Fibroblast of peridontal ligament (primary cell): ENCODE data around the gene CMTM3.
A peak's percentile ranks its signal among the peaks of the same experiment; 100 is the strongest.
"Not testable (repeated sequence)": the region's sequence is repeated elsewhere in the genome, so short reads cannot be mapped to it uniquely, and the experiment has no call there.

ENCODE experiments used
- DNase-seq: peaks from one replicate; pipeline ENCODE4 v3.0.0-alpha.2; 2010; ENCODE audit errors: extremely low read depth

Gene CMTM3

DNA sequence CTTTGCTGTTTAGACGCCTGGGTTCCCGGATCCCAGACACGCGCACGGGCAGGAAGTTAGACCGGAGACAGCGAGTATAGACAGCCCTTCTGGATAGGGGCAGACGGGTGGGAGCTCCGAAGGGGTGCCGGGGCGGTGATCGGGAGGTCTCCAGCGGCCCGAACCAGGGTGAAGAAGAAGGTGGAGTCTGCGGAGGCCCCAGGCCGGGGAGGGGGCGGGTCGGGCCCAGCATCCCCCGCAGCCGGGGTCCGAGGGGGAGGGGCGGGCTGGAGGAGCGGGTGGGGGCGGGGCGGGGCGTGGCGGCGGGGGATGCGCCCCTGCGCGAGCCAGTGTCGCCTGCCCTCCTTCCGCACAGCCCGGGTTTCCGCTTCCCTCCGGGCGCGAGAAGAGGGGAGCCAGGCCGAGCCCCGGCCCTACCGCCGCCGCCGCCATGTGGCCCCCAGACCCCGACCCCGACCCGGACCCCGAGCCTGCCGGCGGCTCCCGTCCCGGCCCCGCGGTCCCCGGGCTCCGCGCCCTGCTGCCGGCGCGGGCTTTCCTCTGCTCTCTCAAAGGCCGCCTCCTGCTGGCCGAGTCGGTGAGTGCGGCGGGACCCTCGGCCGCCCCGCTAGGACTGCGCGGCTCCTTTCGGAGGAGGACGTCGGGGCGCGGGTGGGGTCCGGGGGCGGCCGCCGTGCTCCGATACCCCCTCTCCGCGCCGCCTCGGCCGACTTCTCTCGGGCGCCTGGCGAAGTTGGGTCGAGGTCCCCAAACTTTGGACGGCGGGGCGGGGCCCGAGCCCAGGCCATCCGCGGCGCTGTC is at the start of gene CMTM3:
Gene CMTM3 (plus strand): TSS at position 329 of the 801 bp plus-strand sequence. CDS start 102 bp downstream, at position 431.
- DNase-seq: peak; percentile 46

DNA sequence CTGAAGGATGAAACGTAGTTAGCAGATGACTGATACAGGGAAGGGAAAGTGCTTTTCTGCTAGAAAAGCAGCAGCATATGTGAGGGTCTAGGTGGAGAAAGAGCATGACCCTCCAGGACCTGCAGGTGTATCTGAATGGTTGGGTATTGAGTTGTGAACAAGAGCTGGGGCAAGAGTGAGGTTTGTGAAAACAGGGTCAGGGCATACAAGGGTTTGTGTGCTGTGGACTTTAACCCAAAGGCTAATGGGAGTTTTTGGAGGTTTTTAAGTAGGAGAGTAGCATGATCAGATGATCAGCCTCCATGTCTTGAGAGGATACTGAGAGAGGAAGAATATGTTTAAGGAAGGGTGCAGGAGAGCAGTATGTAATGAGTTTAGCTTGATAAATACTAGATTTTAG is 44.4 kb upstream of the CMTM3 start:
- DNase-seq: no peak

- no peak for DNase-seq
Observed at GRCh38 chr16:66561381-66562080, 43.0 kb upstream of the CMTM3 start.

DNA sequence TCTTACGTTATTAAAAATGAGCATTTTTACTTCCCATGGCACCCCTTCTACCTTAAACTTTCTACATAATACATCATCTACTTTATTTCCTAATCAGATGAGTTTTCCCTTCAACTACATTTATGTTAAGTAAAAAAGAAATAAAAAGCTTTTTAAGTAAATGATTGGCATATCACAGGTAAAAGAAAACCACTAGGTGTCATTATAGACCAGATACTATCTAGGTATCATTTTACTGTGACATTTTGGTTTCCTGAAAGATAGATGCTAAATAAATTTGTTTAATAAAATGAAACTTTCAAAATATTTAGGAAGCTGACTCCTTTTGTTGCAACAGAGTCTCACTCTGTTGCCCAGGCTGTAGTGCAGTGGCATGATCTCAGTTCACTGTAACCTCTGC is 42.1 kb upstream of the CMTM3 start:
- DNase-seq: no peak

- no peak for DNase-seq
Observed at GRCh38 chr16:66562986-66563385, 41.5 kb upstream of the CMTM3 start.

DNA sequence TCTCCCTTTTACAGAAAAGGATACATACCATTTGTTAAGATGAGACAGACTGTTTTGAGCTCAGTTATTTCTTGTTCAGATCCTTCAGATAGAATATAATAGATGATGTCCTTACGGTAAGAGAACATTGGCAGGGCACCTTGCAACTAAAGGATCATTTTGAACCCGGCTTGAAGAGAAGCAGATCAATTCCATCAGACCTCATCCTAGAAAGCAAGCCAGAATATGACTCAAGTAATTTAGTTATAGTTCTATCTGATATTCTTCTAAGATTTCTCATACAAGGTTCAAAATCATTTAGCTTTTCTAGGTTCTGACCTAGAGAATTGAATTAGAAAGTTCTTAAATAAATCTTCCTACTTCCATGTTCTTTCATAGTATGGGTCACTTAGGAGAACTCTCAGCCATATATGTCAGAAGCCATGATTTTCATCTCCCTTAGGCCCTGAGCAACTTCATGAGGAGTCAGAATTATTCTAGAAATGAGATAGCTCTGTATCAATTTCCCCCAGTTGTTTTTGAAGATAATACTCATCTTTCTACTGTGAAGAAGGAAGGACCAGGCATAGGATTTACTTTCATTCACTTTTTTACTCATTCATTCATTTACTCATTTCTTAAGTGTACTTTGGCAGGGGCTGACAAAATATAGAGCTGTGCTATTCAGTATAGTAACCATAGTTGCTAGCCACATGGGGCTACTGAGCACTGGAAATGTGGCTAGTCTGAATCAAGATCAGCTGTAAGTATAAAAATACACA is 40.8 kb upstream of the CMTM3 start:
- no peak for DNase-seq

DNA sequence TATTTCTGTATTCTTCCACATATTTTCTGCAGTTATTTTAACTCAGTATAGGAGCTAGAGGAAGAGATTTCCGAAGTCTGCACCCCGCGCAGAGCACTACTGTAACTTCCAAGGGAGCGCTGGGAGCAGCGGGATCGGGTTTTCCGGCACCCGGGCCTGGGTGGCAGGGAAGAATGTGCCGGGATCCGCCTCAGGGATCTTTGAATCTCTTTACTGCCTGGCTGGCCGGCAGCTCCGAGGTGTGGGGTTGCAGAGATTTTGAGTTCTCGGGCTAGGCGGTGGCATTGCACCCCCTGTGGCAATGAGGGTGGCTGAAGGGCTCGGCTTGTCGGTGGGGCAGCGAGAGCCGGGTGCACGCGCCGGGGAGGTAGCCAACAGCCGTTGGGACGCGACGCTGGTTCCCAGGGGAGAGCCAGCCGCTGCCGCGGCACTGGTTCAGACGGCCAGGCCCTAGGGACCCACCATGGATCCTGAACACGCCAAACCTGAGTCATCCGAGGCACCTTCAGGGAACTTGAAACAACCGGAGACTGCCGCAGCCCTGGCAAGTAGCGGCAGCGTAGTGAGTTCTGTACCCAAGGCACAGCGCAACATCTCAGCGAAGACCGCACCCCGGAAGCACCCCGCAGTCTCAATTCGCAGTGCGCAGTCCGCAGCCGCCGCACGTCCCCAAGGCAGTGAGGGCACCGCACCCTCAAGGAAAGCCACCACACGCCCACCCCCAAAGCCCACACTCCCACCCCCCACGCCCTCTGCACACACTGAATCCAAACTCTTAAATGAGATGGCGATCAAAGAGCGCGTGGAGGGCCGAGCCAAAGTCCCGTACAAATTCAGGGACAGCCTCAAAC is 38.2 kb upstream of the CMTM3 start, which contains the start of gene CMTM1:
Gene CMTM1 (plus strand): TSS at position 389 of the 851 bp plus-strand sequence. CDS start 75 bp downstream, at position 464.
- DNase-seq: no peak

DNA sequence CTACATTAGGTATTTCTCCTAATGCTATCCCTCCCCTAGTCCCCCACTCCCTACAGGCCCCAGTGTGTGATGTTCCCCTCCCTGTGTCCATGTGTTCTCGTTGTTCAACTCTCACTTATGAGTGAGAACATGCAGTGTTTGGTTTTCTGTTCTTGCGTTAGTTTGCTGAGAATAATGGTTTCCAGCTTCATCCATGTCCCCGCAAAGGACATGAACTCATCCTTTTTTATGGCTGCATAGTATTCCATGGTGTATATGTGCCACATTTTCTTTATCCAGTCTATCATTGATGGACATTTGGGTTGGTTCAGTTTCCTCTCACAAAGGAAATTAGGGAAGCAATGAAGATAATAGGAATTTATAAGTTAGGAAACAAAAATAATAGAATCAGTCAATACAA is 37.2 kb upstream of the CMTM3 start:
- not testable (repeated sequence) for DNase-seq

DNA sequence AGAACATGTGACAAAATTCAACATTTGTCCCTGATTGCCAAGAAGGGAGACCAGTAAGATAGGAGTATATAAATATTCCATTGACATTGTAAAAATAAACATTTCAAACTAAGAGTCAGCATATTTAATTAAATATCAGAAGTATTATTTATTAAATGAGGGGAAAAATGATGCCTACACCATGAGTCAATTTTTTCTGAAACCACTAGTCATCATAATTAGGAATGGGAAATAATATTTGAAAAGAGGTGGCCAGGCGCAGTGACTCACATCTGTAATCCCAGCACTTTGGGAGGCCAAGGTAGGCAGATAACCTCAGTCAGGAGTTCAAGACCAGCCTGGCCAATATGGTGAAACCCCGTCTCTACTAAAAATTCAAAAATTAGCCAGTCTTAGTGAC is 36.1 kb upstream of the CMTM3 start:
- no peak for DNase-seq

DNA sequence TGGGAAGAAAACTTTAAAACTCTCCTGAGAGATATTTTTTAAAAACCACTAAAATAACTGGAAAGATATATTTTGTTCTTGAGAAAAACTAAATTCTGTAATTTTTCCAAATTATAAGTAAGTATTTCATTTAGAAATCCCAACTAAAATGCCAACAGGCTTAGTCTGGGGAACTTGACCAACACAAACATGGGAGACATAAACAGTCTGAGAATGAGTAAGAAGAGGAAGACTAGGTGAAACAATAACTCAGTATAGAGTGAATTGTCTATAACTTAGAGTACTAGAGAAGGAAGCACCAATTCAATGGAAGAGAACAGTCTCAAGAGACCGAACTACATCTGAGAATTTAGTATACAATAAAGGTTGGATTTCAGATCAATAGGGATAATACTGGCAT is 35.4 kb upstream of the CMTM3 start:
- DNase-seq: peak; percentile 82

DNA sequence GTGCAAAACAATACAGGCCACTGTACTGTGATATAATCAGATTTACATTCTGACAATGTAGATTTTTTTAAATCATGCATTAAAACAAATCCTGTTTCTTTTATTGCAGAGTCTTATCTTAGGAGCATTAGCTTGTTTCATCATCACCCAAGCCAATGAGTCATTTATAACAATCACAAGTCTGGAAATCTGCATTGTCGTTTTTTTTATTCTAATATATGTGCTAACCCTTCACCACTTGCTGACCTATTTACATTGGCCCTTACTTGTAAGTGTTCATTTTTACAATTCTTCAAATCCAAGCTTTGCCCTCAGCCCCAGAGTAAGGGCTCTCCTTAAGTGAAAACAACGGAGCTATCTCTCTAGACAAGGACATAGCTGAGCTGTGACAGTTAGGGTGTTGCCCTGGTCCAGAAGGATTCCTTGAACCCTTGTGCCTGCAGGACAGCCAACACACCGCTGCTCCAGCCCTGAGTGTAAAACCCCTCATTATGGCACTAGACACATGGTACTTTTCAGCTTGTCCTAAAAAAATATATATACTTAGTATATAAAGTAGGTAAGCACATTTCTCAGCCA is 34.6 kb upstream of the CMTM3 start:
- DNase-seq: peak; percentile 53

DNA sequence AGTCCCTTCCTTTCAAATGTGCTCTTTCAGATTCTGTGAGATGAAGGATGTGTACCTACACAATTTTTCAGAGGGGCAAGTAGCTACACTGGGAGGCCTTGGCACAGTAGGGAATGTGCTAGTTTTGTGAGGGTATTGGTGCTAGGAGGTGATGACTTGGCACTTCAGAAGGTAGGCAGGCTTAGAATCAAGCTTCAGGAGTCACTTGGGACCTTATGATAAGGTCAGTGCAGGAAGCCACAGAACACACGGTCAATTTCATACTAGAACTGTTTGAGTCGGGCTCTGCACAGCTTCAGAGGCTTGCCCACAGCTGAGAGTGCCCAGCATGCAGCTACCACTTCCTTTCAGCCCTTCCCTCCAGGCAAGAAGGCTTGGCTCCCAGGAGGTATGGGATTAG is 32.1 kb upstream of the CMTM3 start:
- no peak for DNase-seq

- DNase-seq: no peak
Observed at GRCh38 chr16:66574081-66574480, 30.4 kb upstream of the CMTM3 start.

DNA sequence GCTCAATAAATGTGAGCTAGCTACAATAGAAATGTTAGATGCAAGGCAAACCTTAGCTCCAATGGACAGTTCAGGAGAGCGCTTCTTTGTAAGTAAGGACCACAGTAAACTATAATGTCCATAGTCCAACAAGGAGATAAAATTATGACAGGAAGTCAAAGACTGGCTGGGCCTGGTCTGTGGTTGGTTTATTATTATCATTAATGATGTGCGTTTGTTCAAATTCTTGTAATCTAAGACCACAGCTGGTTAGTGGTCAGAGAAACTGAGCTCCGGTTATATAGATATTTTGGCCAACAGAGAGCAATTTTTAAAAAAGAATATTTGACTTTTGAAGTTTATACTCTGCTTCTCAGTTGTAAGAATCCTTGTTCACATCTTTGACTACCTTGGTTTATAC is 30.0 kb upstream of the CMTM3 start:
- DNase-seq: no peak

GRCh38 chr16:66575060-66575459 is 29.4 kb upstream of the CMTM3 start:
- DNase-seq: no peak

GRCh38 chr16:66576296-66576695 is 28.2 kb upstream of the CMTM3 start:
- peak; percentile 28 for DNase-seq

DNA sequence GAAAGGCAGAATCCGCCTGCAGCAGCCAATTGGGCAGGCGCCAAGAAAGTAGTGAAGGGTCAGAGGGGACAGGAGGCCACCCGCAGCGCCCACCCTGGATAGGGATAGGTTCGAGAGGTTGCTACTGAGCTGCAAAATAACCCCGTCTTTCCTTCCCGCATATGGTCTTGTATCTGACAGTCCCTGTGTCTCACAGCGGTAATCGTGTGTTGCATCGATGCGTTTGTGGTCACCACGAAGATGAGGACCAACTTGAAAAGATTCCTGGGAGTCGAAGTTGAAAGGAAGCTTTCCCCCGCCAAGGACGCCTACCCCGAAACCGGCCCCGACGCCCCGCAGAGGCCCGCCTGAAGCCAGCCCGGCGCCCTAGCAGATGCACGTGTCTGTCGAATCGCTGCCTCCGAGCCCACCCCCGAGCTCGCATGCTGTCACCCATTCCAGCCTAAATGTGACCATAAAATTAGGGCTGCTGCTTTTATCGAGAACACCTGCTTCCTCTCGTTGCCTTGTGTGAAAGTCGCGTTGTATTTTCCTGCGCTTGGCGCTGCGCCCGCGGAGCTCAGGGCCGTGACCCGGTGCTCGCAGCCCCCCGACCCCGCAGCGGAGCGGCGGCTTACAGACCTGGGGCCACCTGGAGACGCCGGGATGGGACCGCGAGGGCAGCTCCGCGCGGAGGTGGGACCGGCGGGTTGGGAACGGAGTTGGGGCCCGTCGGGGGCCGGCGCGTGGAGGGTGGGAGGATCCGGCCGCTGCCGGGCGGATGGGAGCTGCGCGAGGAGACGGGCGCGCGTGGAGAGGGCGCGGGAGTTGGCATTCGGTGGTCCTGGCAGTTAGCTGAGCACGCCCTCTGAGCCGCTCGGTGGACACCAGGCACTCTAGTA is 25.6 kb upstream of the CMTM3 start, which contains the start of gene CMTM2:
Gene CMTM2 (plus strand): TSS at position 813 of the 881 bp plus-strand sequence. CDS start 145 bp downstream, outside the sequence.
- DNase-seq: no peak

DNA sequence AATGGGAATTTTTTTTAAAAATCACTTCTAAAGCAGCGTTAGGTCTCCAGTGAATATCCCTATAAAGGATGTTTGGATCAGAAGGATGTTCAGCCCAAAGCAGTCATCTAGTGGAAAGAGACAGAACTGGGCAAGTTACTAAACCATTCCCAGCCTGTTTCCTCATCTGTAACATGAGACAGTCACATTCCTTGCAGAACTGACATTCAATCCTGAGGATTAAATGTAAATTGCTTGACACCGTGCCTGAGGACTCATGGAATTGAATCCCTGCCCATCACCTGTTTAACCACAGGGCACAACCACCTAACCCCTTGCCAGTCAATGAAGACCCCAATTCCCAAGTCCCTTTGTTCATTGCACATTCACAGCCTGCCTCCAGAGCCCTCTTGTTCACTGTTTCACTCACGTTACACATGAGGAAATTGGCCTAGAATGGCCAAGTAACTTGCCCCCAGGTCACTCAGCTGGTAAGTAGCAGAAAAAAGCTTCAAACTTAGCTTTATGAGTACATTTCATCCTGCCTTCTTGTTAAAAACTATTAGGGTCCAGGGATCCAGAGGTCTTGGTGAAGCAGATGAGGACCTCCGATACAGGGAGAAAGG is 23.8 kb upstream of the CMTM3 start:
- peak; percentile 89 for DNase-seq

DNA sequence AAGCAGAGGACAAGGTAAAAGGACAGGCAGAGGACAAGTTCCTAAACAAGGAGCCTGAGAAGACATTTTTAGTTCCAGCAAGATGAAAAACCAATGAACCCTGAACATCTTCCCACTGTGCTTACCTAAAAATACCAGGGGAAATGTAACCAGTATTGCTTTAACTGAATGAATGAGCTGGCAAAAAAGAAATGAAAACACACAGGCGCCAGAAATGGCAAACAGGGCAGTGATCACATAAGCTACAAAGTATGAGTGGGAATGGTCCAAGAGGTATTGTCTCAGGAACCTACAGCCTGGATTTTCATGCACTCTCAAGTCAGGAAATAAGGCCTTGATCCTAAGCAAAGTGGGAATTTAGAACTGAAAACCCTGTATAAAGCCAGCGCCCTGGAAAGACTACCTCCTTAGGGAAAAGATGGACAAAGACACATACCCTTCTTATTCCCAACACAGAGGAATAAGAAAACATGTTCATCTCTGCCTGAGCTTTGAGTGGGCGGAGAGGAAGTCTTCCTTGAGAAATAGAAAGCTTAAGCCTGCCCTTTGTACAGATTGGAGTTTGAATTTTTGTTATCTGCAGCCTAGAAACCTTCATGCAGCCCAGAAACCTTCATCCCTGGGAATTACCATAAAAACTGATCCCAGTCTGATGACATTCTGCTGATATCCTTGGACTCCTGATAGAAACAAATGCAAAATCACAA is 23.1 kb upstream of the CMTM3 start:
- DNase-seq: peak; percentile 26
